Stimulated activated CD8-positive, alpha-beta memory T cell treated with anti-CD3 and anti-CD28 coated beads, Interleukin-2, amount 100 ng/mL, for 48 hours (primary cell): ENCODE measurements around the gene MAPT.
"Not testable (repeated sequence)": the region's sequence is repeated elsewhere in the genome, so short reads cannot be mapped to it uniquely, and the experiment has no call there.

Experiments used
- DNase-seq, 2 donors: peaks; one replicate each; pipeline ENCODE4 v3.0.0-alpha.2; 2020; ENCODE audit warnings: low read depth in 2 of 2

Gene MAPT

DNA sequence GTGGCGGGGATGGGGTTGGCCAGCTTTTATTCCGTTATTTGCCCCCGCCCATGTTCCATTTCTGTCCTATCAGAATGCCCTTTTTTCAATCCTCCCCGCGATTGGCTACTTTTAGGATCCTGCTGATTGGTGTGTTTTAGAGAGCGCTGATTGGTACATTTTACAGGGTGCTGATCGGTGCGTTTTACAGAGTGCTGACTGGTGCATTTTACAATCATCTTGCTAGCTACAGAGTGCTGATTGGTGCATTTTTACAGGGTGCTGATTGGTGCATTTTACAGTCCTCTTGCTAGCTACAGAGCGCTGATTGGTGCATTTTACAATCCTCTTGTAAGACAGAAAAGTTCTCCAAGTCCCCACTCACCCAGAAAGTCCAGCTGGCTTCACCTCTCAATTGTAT is 32.2 kb upstream of the MAPT start:
- not testable (repeated sequence) for DNase-seq

GRCh38 chr17:45863857-45864654 is 30.3 kb upstream of the MAPT start:
- no peak for DNase-seq

- no peak for DNase-seq
Observed at GRCh38 chr17:45867171-45867570, 27.2 kb upstream of the MAPT start.

- DNase-seq = no peak
Observed at GRCh38 chr17:45867702-45868101, 26.7 kb upstream of the MAPT start.

DNA sequence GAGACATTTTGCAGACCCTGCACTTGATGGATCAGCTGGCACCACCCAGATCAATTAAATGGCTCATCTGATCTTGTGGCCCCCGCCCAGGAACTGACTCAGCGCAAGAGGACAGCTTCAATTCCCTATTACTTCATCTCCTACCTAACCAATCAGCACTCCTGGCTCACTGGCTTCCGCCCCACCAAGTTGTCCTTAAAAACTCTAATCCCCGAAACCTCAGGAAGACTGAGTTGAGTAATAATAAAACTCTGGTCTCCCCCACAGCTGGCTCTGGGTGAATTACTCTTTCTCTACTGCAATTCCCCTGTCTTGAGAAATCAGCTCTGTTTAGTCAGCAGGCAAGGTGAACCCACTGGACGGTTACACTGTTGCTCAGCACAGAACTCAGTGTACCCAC is 26.1 kb upstream of the MAPT start:
- no peak for DNase-seq

GRCh38 chr17:45869676-45870341 is 24.5 kb upstream of the MAPT start:
- no peak for DNase-seq

- no peak for DNase-seq
Observed at GRCh38 chr17:45870342-45870974, 23.9 kb upstream of the MAPT start.

DNA sequence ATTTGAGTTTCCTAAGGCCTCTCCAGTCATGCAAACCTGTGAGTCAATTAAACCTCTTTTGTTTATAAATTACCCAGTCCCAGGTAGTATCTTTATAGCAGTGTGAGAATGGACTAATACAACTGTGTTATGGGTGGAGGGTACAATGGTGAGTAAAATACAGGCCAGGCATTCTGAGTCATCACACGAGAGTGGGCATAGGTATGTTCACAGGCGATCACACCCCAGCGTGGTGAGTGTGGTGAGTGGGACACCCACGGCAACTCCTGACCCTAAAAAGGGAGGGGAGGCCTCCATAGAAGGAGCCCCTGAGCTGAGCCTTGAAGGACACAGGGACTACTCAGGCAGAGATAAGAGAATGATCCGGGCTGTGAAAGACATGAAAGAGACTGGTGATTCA is 22.6 kb upstream of the MAPT start:
- no peak for DNase-seq

GRCh38 chr17:45873728-45874127 is 20.6 kb upstream of the MAPT start:
- no peak for DNase-seq

- no peak for DNase-seq
Observed at GRCh38 chr17:45874151-45874550, 20.2 kb upstream of the MAPT start.

DNA sequence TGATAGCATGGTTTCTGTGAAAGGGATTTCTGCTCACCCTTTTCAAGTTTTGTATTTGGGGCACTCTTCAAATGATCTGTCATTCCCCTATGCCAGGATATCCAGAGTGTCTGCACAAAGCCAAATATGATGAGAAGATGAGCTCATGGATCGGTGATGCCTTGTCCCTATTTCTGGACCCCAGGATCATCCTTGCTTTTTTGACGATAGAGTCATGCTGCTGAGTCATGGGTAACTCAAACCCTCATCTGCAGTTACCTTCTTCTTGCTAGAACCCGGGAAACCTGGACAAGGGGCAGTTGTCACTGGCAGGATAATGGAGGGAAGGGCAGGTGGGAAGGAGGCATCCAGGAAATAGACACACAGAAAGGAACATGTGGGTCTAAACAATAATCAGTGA is 17.8 kb upstream of the MAPT start:
- no peak for DNase-seq

DNA sequence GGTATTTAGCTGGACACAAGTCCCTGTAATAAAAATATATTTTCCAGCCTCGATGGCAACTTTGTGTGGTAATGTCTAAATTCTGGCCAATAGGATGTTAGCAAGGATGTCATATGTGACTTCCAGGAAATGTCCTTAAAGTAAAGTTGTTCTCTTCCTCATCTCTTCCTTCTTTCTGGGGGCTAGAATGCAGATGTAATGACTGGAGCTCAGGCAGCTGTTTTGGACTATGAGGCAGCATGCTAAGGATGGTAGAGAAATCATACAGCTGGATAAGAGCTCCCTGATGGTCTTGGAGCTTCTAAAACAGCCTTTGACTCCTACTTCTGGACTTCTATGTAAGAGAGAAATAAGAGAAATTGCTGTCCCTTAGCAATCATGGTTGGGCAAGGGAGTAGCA is 16.9 kb upstream of the MAPT start:
- no peak for DNase-seq

GRCh38 chr17:45883063-45883462 is 11.3 kb upstream of the MAPT start:
- DNase-seq = no peak

- no peak for DNase-seq
Observed at GRCh38 chr17:45886852-45887251, 7.5 kb upstream of the MAPT start.

GRCh38 chr17:45888392-45888791 is 6.0 kb upstream of the MAPT start:
- DNase-seq = no peak

DNA sequence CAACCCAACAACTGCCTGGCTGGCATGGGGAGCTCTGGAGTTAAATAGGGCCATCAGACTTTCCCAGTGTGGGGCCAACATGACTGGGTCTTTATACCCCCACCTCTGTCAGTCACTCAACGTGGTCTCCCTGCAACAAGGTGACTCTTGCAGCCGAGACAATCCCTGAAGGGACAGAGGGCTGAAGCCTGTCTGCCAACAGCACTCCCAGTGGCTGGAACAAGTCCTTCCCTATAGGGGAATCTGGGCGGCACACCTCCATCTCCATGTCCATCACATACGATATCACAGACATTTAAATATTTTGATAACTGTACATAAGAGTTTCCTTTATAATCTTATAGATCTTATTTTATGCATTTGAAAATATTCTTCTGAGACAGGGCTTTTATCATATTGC is 4.8 kb upstream of the MAPT start:
- DNase-seq = no peak

- no peak for DNase-seq
Observed at GRCh38 chr17:45893725-45894021, 681 bp upstream of the MAPT start.

- no peak for DNase-seq
Observed at GRCh38 chr17:45895304-45895968, 1.1 kb downstream of the MAPT start.

GRCh38 chr17:45895969-45896785 is 1.8 kb downstream of the MAPT start:
- DNase-seq = no peak

DNA sequence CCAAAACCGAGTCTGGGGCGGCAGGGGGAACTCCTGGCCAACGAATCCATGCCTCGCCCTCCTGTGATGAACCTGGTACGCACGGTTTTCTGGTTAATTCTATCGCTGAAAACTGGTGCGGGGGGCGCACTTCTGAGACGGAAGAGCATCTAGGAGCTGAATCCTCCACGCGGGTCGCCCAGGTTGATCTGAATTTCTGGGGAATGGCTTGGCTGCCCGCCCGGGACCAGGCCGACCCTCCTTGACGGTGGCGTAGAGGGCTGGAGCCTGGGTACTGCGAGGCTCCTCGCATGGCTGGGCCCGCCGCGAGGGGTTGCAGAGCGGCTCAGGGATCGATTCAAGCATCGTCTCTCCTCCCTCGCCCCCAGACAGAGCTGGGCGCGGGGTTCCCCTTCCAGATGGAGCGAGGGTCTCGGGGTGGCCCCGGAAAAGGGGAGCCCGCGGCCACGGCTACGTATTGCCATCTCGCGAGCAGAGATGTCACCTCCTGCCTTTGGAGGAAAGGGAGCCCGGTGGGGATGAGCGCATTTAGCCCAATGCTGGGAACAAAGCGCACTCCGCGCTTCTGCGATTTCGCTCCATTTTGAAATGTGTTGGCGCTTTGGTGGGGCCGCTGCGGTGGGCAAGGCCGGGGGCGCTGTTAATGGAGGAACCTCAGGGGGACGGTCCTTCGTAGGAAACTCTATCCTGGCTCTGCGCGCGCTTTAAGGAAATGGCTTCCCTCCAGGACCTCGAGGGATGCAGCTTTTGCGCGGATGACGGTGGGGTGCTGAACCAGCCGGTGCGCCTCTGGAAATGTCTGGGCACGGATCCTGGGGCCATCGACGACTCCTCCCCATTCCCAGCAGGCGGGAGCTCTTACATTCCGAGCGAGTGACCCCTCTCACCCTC is 2.7 kb downstream of the MAPT start:
- no peak for DNase-seq

GRCh38 chr17:45900136-45900535 is 5.8 kb downstream of the MAPT start:
- DNase-seq = no peak
